ENCODE results near the gene ITIH1. TPM values are rescaled to one million over a fixed set of nuclear protein-coding genes. Genes with fewer than 3 reads are reported as not detected.

Gene ITIH1
- total and polyA plus RNA-seq, 2 of the 4 experiments (the other 2 are of a cell fraction): not detected

DNA sequence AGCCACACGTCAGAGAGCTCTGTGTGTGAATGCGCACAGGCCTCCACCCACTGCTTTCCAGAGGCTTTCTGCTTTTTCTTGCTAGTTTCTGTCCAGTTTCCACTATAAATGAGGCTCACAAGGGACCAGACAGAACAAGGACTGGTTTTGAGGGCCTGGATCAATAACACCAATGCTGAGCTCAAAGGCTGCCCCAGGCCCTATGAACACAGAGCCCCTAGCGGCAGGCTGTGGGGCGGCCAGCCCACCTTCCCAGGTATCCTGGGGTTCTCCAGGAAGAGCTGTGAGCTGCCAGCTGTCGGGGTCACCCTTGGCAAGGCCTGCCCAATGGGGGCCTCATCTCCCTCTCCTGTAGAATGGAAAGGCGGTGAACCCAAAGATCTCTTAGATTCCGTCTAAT, 15.0 kb downstream of the ITIH1 start:
- Histone ChIP-seq H3K79me1 (ENCODE audit: low read depth in 1 of 2, low read length in 2 of 2) (no peaks in the 10 kb centered on the region), H2AK9ac (replicated peaks; ENCODE audit: low read depth, low read length, poor library complexity) (no peak overlapping the region), H4K8ac (ENCODE audit: low read depth in 2 of 2, low read length in 2 of 2) (no peak overlapping the region), H3K56ac (ENCODE audit: extremely low read depth, insufficient read depth, low read length) (no peak overlapping the region), H2BK120ac (ENCODE audit: low read depth, low read length) (no peak overlapping the region), H3K18ac (ENCODE audit: low read depth, low read length) (no peak overlapping the region), H2BK20ac (ENCODE audit: low read depth, low read length) (no peak overlapping the region), H3K14ac (replicated peaks; ENCODE audit: low read depth, low read length) (no peak overlapping the region), H2BK15ac (ENCODE audit: low read depth, low read length) (no peak overlapping the region), H3K9me3 (ENCODE audit: control insufficient read depth, insufficient read depth, low read length) (no peaks in the 10 kb centered on the region), H3K9me1 (ENCODE audit: insufficient read depth, low read length) (no peaks in the 10 kb centered on the region), H4K91ac (ENCODE audit: insufficient read depth, low read depth, low read length) (no peak overlapping the region), H4K20me1 (ENCODE audit: insufficient read depth, low read length) (no peaks in the 10 kb centered on the region), H2AFZ (replicated peaks; ENCODE audit: low read length, poor library complexity) (no peak overlapping the region), H3K4me1 (ENCODE audit: control insufficient read depth, insufficient read depth, low read length) (no peaks in the 10 kb centered on the region), H3K27me3 (ENCODE audit: control insufficient read depth, insufficient read depth, low read length) (peaks cover 31% of the 10 kb centered on the region; the same call in 1 of the 2 replicates), H3K4me2 (ENCODE audit: low read depth, low read length) (no peak overlapping the region), H3K23ac (ENCODE audit: low read depth, low read length) (no peak overlapping the region), H3K36me3 (ENCODE audit: control insufficient read depth, insufficient read depth, low read length) (no peaks in the 10 kb centered on the region), H3K4ac (ENCODE audit: low read depth, low read length) (no peak overlapping the region), H3K27ac (ENCODE audit: insufficient read depth, low read length) (no peak overlapping the region), H2BK5ac (ENCODE audit: low read depth, low read length, poor library complexity, severe bottlenecking) (no peak overlapping the region), H3K9ac (ENCODE audit: low read depth, low read length) (no peak overlapping the region), H4K5ac (ENCODE audit: low read depth, low read length) (no peak overlapping the region), H2AK5ac (ENCODE audit: low read depth, low read length) (no peak overlapping the region), H3K4me3 (ENCODE audit: insufficient read depth, low read depth, low read length) (no peak overlapping the region)
- in situ Hi-C loops (cut with MboI; ENCODE audit: low sequenced_read_pairs) (no loop called here), dilution Hi-C loops (cut with HindIII; ENCODE audit: low sequenced_read_pairs, unreplicated experiment) (no loop called here), intact Hi-C loops (cut with micrococcal nuclease) (no loop called here)
- DNase-seq: no peak
- ChIA-PET CTCF (interaction anchor here (1.5 kb wide), 1 partner anchor 12 kb away, joined by 5 read pairs; no protein-coding TSS in a partner anchor), POLR2A (ENCODE audit: unreplicated experiment) (no interaction called here)
- no peak for ATAC-seq (ENCODE audit: low read depth)
- TF ChIP-seq MXI1 (IDR thresholded peaks at IDR 0.05; ENCODE audit: borderline replicate concordance, low read depth, low read length) (no peak), BHLHE40 (IDR thresholded peaks at IDR 0.05; ENCODE audit: low read depth, low read length) (no peak), CEBPB (IDR thresholded peaks at IDR 0.05; ENCODE audit: low read depth, low read length) (no peak), NFE2L2 (IDR thresholded peaks at IDR 0.05; ENCODE audit: low read depth, low read length) (no peak), MAZ (IDR thresholded peaks at IDR 0.05; ENCODE audit: borderline replicate concordance, low read depth, low read length) (no peak), RCOR1 (IDR thresholded peaks at IDR 0.05; ENCODE audit: insufficient replicate concordance, low read length) (no peak), CHD1 (IDR thresholded peaks at IDR 0.05; ENCODE audit: low read depth, low read length) (no peak), MAFK (IDR thresholded peaks at IDR 0.05; ENCODE audit: low read depth, low read length) (no peak), POLR2A (IDR thresholded peaks at IDR 0.05; ENCODE audit: low read depth, low read length) (no peak), FOS (IDR thresholded peaks at IDR 0.05; ENCODE audit: low read depth, low read length) (no peak), RFX5 (IDR thresholded peaks at IDR 0.05; ENCODE audit: low read depth, low read length) (no peak)
- TF ChIP-seq, protein P1, sequence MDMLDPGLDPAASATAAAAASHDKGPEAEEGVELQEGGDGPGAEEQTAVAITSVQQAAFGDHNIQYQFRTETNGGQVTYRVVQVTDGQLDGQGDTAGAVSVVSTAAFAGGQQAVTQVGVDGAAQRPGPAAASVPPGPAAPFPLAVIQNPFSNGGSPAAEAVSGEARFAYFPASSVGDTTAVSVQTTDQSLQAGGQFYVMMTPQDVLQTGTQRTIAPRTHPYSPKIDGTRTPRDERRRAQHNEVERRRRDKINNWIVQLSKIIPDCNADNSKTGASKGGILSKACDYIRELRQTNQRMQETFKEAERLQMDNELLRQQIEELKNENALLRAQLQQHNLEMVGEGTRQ (IDR thresholded peaks at IDR 0.05; ENCODE audit: low read depth, low read length): no peak
- BruUV-seq (replicated peaks): no TSS peak
- 44% methylated on average over 3 of the region's 7 CpGs; no CpG with 5 or more reads in 1 of the 2 experiments for WGBS, 2 experiments (ENCODE audit: extremely low coverage in 2 of 2, insufficient read length in 1 of 2)

Data from IMR-90 (cell line).